ENCODE results near the gene IRX5. TPM values are rescaled to one million over a fixed set of nuclear protein-coding genes. Genes with fewer than 3 reads are reported as not detected.

IRX5 gene
- total and polyA plus RNA-seq, 2 experiments from 2014 or later = 22.0 to 69.1 TPM

DNA sequence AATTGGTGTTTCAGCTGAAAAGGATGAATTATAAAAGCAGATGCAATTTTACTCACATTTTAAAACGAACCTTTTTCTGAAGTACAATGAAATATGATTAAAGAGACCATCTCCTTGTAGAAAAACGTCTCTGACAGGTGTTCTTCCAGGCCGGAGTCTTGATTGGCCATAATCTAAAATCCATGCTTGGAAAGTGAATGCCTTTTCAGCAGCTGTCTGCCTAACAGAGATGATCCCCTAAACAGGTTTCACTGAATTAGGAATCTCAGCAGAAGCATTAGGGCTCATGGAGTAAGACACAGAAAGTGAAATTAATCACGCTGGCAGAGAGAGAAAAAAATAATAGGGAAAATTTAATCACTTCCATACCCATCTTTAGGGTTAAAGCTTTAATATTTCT lies 39.3 kb upstream of the IRX5 start:
- Histone ChIP-seq H3K4me3 (no peak overlapping the region), H3K4me1 (ENCODE audit: low read depth) (peaks cover 23% of the 10 kb centered on the region), H3K9me3 (ENCODE audit: low read depth) (no peaks in the 10 kb centered on the region), H3K27me3 (no peaks in the 10 kb centered on the region), H3K36me3 (no peaks in the 10 kb centered on the region), H3K27ac (no peak overlapping the region)
- TF ChIP-seq, protein P1, sequence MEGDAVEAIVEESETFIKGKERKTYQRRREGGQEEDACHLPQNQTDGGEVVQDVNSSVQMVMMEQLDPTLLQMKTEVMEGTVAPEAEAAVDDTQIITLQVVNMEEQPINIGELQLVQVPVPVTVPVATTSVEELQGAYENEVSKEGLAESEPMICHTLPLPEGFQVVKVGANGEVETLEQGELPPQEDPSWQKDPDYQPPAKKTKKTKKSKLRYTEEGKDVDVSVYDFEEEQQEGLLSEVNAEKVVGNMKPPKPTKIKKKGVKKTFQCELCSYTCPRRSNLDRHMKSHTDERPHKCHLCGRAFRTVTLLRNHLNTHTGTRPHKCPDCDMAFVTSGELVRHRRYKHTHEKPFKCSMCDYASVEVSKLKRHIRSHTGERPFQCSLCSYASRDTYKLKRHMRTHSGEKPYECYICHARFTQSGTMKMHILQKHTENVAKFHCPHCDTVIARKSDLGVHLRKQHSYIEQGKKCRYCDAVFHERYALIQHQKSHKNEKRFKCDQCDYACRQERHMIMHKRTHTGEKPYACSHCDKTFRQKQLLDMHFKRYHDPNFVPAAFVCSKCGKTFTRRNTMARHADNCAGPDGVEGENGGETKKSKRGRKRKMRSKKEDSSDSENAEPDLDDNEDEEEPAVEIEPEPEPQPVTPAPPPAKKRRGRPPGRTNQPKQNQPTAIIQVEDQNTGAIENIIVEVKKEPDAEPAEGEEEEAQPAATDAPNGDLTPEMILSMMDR (IDR thresholded peaks at IDR 0.05; ENCODE audit: low read depth, low read length) = no peak
- no peak for DNase-seq (ENCODE audit: low read depth in 1 of 2, low spot score in 1 of 2)

DNA sequence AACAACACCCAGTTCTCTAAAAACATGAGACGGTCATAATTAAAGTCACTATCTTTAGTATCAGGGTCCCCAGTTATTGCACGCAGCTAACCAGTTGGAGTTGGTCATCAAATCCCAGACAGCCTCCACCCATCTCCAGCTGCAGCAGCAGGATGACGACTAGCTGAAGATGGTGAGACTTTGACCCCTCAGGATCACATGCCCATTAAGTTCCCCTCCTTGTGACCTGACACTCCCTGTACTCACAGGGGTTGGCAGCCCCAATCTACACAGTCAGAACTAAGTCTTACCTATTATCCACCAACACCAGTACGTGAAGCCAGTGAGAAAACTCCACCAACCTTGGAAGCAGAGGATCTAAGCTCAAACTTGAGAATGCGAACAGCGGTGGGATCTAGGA lies 37.7 kb upstream of the IRX5 start:
- Histone ChIP-seq H3K27me3 (no peaks in the 10 kb centered on the region), H3K4me1 (ENCODE audit: low read depth) (peaks cover 29% of the 10 kb centered on the region), H3K9me3 (ENCODE audit: low read depth) (no peaks in the 10 kb centered on the region), H3K4me3 (no peak overlapping the region), H3K27ac (no peak overlapping the region), H3K36me3 (no peaks in the 10 kb centered on the region)
- DNase-seq (ENCODE audit: low read depth in 1 of 2, low spot score in 1 of 2) = no peak
- TF ChIP-seq, protein P1 (IDR thresholded peaks at IDR 0.05; ENCODE audit: low read depth, low read length) = no peak

DNA sequence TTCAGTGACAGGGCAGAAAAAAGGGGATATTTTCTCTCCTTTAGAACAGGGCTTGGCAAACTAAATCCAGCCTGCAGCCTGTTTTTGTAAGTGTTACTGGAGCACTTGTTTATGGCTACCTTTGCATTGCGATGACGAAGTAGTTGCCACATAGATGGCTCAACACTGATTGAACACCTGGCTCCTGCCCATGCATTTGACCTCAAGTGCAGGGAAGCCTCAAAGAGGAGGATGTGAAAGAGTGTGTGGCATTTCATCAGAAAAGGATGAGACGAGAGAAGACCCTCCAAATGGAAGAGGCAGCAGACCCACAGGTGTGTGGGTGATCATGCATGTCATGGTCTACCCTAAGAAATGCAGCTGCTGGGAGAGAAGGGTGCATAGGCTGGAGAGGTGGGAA lies 32.7 kb upstream of the IRX5 start:
- TF ChIP-seq, protein P1 (IDR thresholded peaks at IDR 0.05; ENCODE audit: low read depth, low read length) = no peak
- Histone ChIP-seq H3K4me1 (ENCODE audit: low read depth) (peaks cover 8% of the 10 kb centered on the region), H3K27me3 (no peaks in the 10 kb centered on the region), H3K9me3 (ENCODE audit: low read depth) (no peaks in the 10 kb centered on the region), H3K27ac (no peak overlapping the region), H3K4me3 (no peak overlapping the region), H3K36me3 (no peaks in the 10 kb centered on the region)
- no peak for DNase-seq (ENCODE audit: low read depth in 1 of 2, low spot score in 1 of 2)

DNA sequence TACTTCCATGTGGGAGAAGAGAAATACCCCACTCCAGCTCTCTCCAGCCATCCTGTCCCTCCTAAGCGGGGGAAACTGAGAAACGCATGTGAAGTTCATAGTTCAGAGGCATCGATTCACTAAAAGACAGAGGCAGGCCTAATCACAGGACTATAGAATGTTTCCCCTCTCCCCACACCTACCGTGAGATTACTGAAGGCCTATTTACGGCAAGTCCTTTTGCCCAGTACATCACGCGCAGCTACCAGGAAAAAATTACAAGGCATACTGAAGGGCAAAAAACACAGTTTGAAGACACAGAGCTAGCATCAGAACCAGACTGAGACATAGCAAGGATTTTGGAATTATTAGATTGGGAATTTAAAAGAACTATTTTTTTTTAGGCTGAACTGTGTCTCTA lies 29.1 kb upstream of the IRX5 start:
- H3K27me3 ChIP-seq = no peaks in the 10 kb centered on the region
- DNase-seq (ENCODE audit: low read depth in 1 of 2, low spot score in 1 of 2) = no peak
- TF ChIP-seq, protein P1 (IDR thresholded peaks at IDR 0.05; ENCODE audit: low read depth, low read length) = no peak

DNA sequence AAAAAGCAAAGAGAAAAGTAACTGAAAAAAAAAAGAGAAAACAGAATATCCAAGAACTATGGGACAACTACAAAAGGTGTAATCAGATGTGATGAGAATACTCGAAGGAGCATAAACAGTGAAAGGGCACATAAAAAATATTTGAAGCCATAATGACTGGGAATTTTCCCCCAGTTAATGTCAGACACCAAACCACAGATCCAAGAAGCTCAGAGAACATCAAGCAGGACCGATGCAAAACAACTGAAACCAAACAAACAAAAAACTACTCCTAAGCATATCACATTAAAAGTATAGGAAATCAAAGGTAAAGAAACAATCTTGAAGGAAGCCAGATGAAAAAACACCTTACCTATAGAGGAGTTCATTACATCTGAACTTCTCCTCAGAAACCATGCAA lies 27.6 kb upstream of the IRX5 start:
- Histone ChIP-seq H3K4me3 (no peak overlapping the region), H3K27ac (no peak overlapping the region), H3K9me3 (ENCODE audit: low read depth) (no peaks in the 10 kb centered on the region), H3K4me1 (ENCODE audit: low read depth) (no peaks in the 10 kb centered on the region), H3K36me3 (no peaks in the 10 kb centered on the region), H3K27me3 (no peaks in the 10 kb centered on the region)
- TF ChIP-seq, protein P1 (IDR thresholded peaks at IDR 0.05; ENCODE audit: low read depth, low read length) = no peak
- no peak for DNase-seq (ENCODE audit: low read depth in 1 of 2, low spot score in 1 of 2)

More for the DNA sequence above, 29.1 kb upstream of the IRX5 start:
- Histone ChIP-seq H3K36me3 (no peaks in the 10 kb centered on the region), H3K4me1 (ENCODE audit: low read depth) (peaks cover 4% of the 10 kb centered on the region), H3K27ac (no peak overlapping the region), H3K4me3 (no peak overlapping the region), H3K9me3 (ENCODE audit: low read depth) (no peaks in the 10 kb centered on the region)

DNA sequence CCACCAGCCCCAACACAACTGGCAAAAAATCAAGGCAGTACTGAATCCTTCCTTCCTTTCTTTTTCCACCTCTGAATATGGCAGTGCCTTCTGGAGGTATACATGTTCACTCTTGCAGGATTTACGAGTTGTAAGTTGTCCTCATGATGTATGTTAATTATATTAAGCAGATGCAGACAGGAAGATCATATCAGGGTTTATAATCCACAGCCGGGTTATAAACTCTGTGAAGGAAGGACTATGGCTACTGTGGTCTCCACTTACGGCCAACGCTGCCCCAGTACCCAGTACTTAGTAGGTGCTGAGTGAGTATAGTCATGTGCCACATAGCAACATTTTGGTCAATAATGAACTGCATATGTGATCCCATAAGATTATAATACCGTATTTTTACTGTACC lies 19.6 kb upstream of the IRX5 start:
- H3K9me3 ChIP-seq (ENCODE audit: low read depth) = no peaks in the 10 kb centered on the region
- no peak overlapping the region for H3K4me3 ChIP-seq
- no peaks in the 10 kb centered on the region for H3K36me3 ChIP-seq
- H3K27me3 ChIP-seq = no peaks in the 10 kb centered on the region
- no peak for DNase-seq (ENCODE audit: low read depth in 1 of 2, low spot score in 1 of 2)
- no peaks in the 10 kb centered on the region for H3K4me1 ChIP-seq (ENCODE audit: low read depth)
- no peak overlapping the region for H3K27ac ChIP-seq
- TF ChIP-seq, protein P1 (IDR thresholded peaks at IDR 0.05; ENCODE audit: low read depth, low read length) = no peak

Measured in cardiac muscle cell (in vitro differentiated cells and primary cell).